Right hindlimb (tissue), 1 donor: Measurements from ENCODE around the gene PRMT6.

Experiments used
- DNase-seq: peaks from one replicate; pipeline ENCODE4 v3.0.0-alpha.2; 2018

Gene PRMT6

GRCh38 chr1:107095647-107096046, 39.2 kb downstream of the PRMT6 start:
- DNase-seq, result no peak

- DNase-seq, result no peak
Measured at GRCh38 chr1:107096690-107097089, 40.2 kb downstream of the PRMT6 start.

GRCh38 chr1:107098961-107099360, 42.5 kb downstream of the PRMT6 start:
- no peak for DNase-seq

GRCh38 chr1:107100331-107100984, 44.0 kb downstream of the PRMT6 start:
- no peak for DNase-seq

- DNase-seq, result no peak
Measured at GRCh38 chr1:107105914-107106313, 49.4 kb downstream of the PRMT6 start.
